Mucosa of descending colon (tissue), 3 donors: Measurements from ENCODE around the gene TDG. TPM values are rescaled to one million over a fixed set of nuclear protein-coding genes. Genes with fewer than 3 reads are reported as not detected.

Experiments
- ATAC-seq: fragments of 200-7000 bp; cut with Tn5 transposase; one replicate; pipeline ENCODE4 v1.9.1; 2020; ENCODE audit warnings: mild to moderate bottlenecking, moderate library complexity
- DNase-seq, 3 donors: peaks; one replicate each; pipeline ENCODE4 v3.0.0-alpha.2; 2020
- H3K36me3 ChIP-seq: fragments of 200-600 bp; one replicate; pipeline ENCODE4 v1.8.0; 2021; ENCODE audit warnings: low read depth, mild to moderate bottlenecking
- H3K4me1 ChIP-seq: fragments of 200-600 bp; one replicate; pipeline ENCODE4 v1.8.0; 2021; ENCODE audit warnings: low read depth, mild to moderate bottlenecking
- H3K4me3 ChIP-seq: fragments of 200-600 bp; one replicate; pipeline ENCODE4 v1.8.0; 2021; ENCODE audit warnings: mild to moderate bottlenecking
- H3K9me3 ChIP-seq: fragments of 200-600 bp; one replicate; pipeline ENCODE4 v1.8.0; 2021; ENCODE audit warnings: mild to moderate bottlenecking
- CTCF ChIP-seq: fragments of 200-600 bp; IDR thresholded peaks from one replicate; pipeline ENCODE4 v1.8.0; 2022; ENCODE audit warnings: antibody characterized with exemption, mild to moderate bottlenecking
- intact Hi-C, 2 donors: fragments of 100-400 bp; cut with DNase I in 1 of 2; cut with micrococcal nuclease in 1 of 2; formaldehyde crosslinking; loops; one replicate each; pipeline versions ENCODE4 v1.11.0 to v1.11.1; 2022; cut with DNase I, micrococcal nuclease
- total RNA-seq, 3 donors: library from RNA; stranded (reverse); fragmentation: NEBNext Ultra II Directional in 2 of 3; extraction: Animal tissue kit (Norgen Biotek cat#: 25700) in 2 of 3; gene quantifications; one replicate each; pipeline versions ENCODE4 v1.2.1 to v1.2.4, GENCODE V29; 2021 to 2023
- donor health status: DM: no; HTN: no; CAD: no; lungs with moderate emphysema.
- donor health status: DM: no; HTN: no; CAD: no.
- donor health status: DM: no; HTN: yes; CAD: no.

Gene TDG
- total RNA-seq, 3 donors from 2014 or later = 23.5 to 29.2 (median 27.7) TPM

- intact Hi-C loops = loop anchor here in 1 of 2 donors (10.0 kb wide), 1 partner anchor 160 kb away; no protein-coding TSS in a partner anchor
- Histone ChIP-seq H3K36me3 (peaks cover 4% of the 10 kb centered on the region), H3K4me3 (no peak overlapping the region), H3K4me1 (no peaks in the 10 kb centered on the region), H3K9me3 (no peaks in the 10 kb centered on the region)
- ATAC-seq = no peak
- TF ChIP-seq CTCF = no peak
- no peak for DNase-seq
Measured at GRCh38 chr12:103944964-103945363, 20.7 kb upstream of the TDG start.

GRCh38 chr12:103947871-103948555, 17.7 kb upstream of the TDG start:
- no peak for TF ChIP-seq CTCF
- no peak for ATAC-seq
- H3K4me3 ChIP-seq = no peak overlapping the region
- H3K36me3 ChIP-seq = no peaks in the 10 kb centered on the region
- no peaks in the 10 kb centered on the region for H3K9me3 ChIP-seq
- intact Hi-C loops = loop anchor here in 1 of 2 donors (10.0 kb wide), 1 partner anchor 157 kb away; no protein-coding TSS in a partner anchor
- H3K4me1 ChIP-seq = no peaks in the 10 kb centered on the region
- DNase-seq = no peak

- ATAC-seq = no peak
- TF ChIP-seq CTCF = no peak
- H3K4me1 ChIP-seq = no peaks in the 10 kb centered on the region
- no peak overlapping the region for H3K4me3 ChIP-seq
- H3K36me3 ChIP-seq = no peaks in the 10 kb centered on the region
- H3K9me3 ChIP-seq = no peaks in the 10 kb centered on the region
- intact Hi-C loops = loop anchor here in 1 of 2 donors (10.0 kb wide), 1 partner anchor 156 kb away; no protein-coding TSS in a partner anchor
- no peak for DNase-seq
Measured at GRCh38 chr12:103948746-103949406, 16.8 kb upstream of the TDG start.

- intact Hi-C loops = no loop called here
- peaks cover 10% of the 10 kb centered on the region for H3K4me1 ChIP-seq
- no peak for DNase-seq
- no peak for TF ChIP-seq CTCF
- no peak for ATAC-seq
- H3K36me3 ChIP-seq = no peaks in the 10 kb centered on the region
- no peak overlapping the region for H3K4me3 ChIP-seq
- H3K9me3 ChIP-seq = no peaks in the 10 kb centered on the region
Measured at GRCh38 chr12:103952497-103952896, 13.2 kb upstream of the TDG start.

GRCh38 chr12:103955811-103956508, 9.7 kb upstream of the TDG start:
- TF ChIP-seq CTCF = no peak
- Histone ChIP-seq H3K36me3 (no peaks in the 10 kb centered on the region), H3K4me3 (peak overlapping the region; percentile 57), H3K9me3 (no peaks in the 10 kb centered on the region), H3K4me1 (peaks cover 10% of the 10 kb centered on the region)
- DNase-seq (no peak), ATAC-seq (peak; percentile 8)
- intact Hi-C loops = no loop called here
